GM20431 (cell line): Measurements from ENCODE around the gene CELA3A.
"Not testable (repeated sequence)": the region's sequence is repeated elsewhere in the genome, so short reads cannot be mapped to it uniquely, and the experiment has no call there.

ENCODE experiments used
- in situ Hi-C: fragments of 300-500 bp; cut with MseI, MboI; formaldehyde crosslinking; loops from one replicate; pipeline ENCODE4 v1.15.0; 2020; ENCODE audit warnings: low sequenced_read_pairs; ENCODE audit not compliant: unreplicated experiment

CELA3A gene

GRCh38 chr1:22001409-22001808 lies at the start of gene CELA3A:
TSS of gene CELA3A (plus strand) at chr1:22001657. CDS start at chr1:22001675, 18 bp downstream.
- in situ Hi-C loops: no loop called here

- in situ Hi-C loops: loop anchor here (25.0 kb wide), 1 partner anchor 291 kb away; the partner anchor contains the start of gene RAP1GAP
Measured at GRCh38 chr1:21952786-21953520, 48.5 kb upstream of the CELA3A start.

GRCh38 chr1:21955058-21955457 lies 46.4 kb upstream of the CELA3A start:
- in situ Hi-C loops: loop anchor here (25.0 kb wide), 1 partner anchor 293 kb away; the partner anchor contains the start of gene RAP1GAP

- in situ Hi-C loops: loop anchor here (25.0 kb wide), 1 partner anchor 293 kb away; the partner anchor contains the start of gene RAP1GAP
Measured at GRCh38 chr1:21955501-21956281, 45.8 kb upstream of the CELA3A start.

GRCh38 chr1:21956720-21957552 lies 44.5 kb upstream of the CELA3A start:
- in situ Hi-C loops: loop anchor here (25.0 kb wide), 1 partner anchor 295 kb away; the partner anchor contains the start of gene RAP1GAP

GRCh38 chr1:21961337-21961736 lies 40.1 kb upstream of the CELA3A start:
- in situ Hi-C loops: loop anchor here (25.0 kb wide), 1 partner anchor 299 kb away; the partner anchor contains the start of gene RAP1GAP

- in situ Hi-C loops: loop anchor here (25.0 kb wide), 1 partner anchor 299 kb away; the partner anchor contains the start of gene RAP1GAP
Measured at GRCh38 chr1:21961799-21962198, 39.7 kb upstream of the CELA3A start.

- in situ Hi-C loops: loop anchor here (25.0 kb wide), 1 partner anchor 301 kb away; the partner anchor contains the start of gene RAP1GAP
Measured at GRCh38 chr1:21963477-21964217, 37.8 kb upstream of the CELA3A start.

GRCh38 chr1:21966247-21967000 lies 35.0 kb upstream of the CELA3A start:
- in situ Hi-C loops: loop anchor here (25.0 kb wide), 1 partner anchor 304 kb away; the partner anchor contains the start of gene RAP1GAP

- in situ Hi-C loops: loop anchor here (25.0 kb wide), 1 partner anchor 305 kb away; the partner anchor contains the start of gene RAP1GAP
Measured at GRCh38 chr1:21967216-21967615, 34.2 kb upstream of the CELA3A start.

- in situ Hi-C loops: loop anchor here (25.0 kb wide), 1 partner anchor 307 kb away; the partner anchor contains the start of gene RAP1GAP
Measured at GRCh38 chr1:21969066-21969465, 32.4 kb upstream of the CELA3A start.

GRCh38 chr1:21970523-21970922 lies 30.9 kb upstream of the CELA3A start:
- in situ Hi-C loops: loop anchor here (25.0 kb wide), 1 partner anchor 308 kb away; the partner anchor contains the start of gene RAP1GAP

GRCh38 chr1:21972973-21973441 lies 28.4 kb upstream of the CELA3A start:
- in situ Hi-C loops: loop anchor here (25.0 kb wide), 1 partner anchor 311 kb away; the partner anchor contains the start of gene RAP1GAP

GRCh38 chr1:21973948-21974347 lies 27.5 kb upstream of the CELA3A start:
- in situ Hi-C loops: loop anchor here (25.0 kb wide), 1 partner anchor 312 kb away; the partner anchor contains the start of gene RAP1GAP

GRCh38 chr1:21974699-21975098 lies 26.8 kb upstream of the CELA3A start:
- in situ Hi-C loops: loop anchor here (25.0 kb wide), 1 partner anchor 312 kb away; the partner anchor contains the start of gene RAP1GAP

- in situ Hi-C loops: not testable (repeated sequence)
Measured at GRCh38 chr1:21975296-21975695, 26.2 kb upstream of the CELA3A start.

GRCh38 chr1:21976703-21977239 lies 24.7 kb upstream of the CELA3A start, which contains the start of gene CELA3B:
TSS of gene CELA3B (plus strand) at chr1:21977022. CDS start at chr1:21977040, 18 bp downstream.
- in situ Hi-C loops: not testable (repeated sequence)
